Measurements from ENCODE around the gene CHN2.

- TF ChIP-seq CTCF (IDR thresholded peaks at IDR 0.05): no peak
- TF ChIP-seq POLR2AphosphoS5 (IDR thresholded peaks at IDR 0.05; ENCODE audit: low read depth, low read length): no peak
- TF ChIP-seq TCF7L2 (IDR thresholded peaks at IDR 0.05; ENCODE audit: low read depth, low read length): no peak
- TF ChIP-seq REST (IDR thresholded peaks at IDR 0.05; ENCODE audit: insufficient read depth in 1 of 2, low read depth in 2 of 2, low read length in 1 of 2): no peak
Observed at GRCh38 chr7:29341156-29341555, 146.6 kb downstream of the CHN2 start.

All from Panc1 (cell line).